Dermis blood vessel endothelial cell (primary cell): ENCODE results near the gene ZFHX3. TPM values are rescaled to one million over a fixed set of nuclear protein-coding genes. Genes with fewer than 3 reads are reported as not detected.

ENCODE experiments used
- DNase-seq: peaks from one replicate; pipeline ENCODE4 v3.0.0; 2010
- total RNA-seq: library from RNA; depleted of rRNA; stranded (reverse); fragments of >200 nt; gene quantifications from 2 replicates; pipeline ENCODE4 v1.2.3, GENCODE V29; 2014

ZFHX3 gene
- total RNA-seq, 1 donor from 2014 or later, result 5.6 TPM

DNA sequence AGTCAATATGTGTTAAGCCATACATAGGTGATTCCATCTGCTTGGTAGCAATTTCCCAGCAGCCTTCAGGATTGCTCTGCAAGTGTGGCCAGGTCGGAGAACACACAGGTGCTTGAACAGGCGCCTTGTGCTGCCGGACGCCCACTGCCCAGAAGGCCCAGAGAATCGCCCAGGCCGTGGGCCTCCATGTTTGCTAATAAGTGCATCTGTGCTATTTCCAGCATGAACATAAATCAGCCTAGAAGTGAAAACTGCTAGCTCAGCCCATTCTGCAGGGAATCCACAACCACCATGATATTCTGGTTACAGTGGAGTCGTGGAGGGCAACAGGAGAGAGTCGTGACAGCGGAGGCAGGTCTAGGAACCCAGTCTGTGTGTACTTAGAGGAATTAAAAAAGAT, 78.1 kb downstream of the ZFHX3 start:
- no peak for DNase-seq

DNA sequence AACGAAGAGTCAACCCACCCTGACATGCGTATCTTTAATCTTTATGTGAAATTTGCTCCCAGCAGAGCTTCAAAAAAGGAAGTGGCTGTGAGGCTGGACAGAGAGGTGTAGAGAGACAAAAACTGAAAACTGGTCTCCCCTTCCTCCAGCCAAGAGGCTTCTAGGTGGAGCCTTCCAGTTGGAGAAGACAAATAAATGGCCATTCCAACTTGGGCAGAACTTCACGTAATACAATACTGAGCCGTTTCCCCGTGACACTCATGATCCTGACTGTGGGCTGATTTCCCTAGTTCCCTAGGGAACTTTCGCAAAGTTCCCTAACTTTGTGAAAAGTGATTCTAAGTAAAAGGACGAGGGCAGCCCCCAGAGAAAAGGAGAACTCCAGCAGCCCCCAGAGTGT, 78.8 kb downstream of the ZFHX3 start:
- no peak for DNase-seq

DNA sequence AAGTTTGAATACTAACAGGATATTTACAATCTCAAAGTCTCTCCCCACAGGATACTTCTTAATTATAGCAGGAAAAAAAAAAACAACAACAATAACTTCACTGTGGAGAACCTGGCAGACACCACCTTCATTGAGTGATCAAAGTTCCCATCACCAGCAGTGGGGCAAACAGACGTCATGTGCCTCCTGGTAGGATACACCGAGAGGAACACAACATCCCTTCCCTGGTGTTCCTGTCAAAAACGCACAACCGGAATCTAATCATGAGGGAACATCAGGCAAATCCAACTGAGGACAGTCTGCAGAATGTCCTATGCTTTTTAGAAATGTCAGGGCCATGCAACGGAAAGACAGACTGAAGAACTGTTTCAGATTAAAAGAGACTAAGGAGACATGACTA, 80.0 kb downstream of the ZFHX3 start:
- no peak for DNase-seq

DNA sequence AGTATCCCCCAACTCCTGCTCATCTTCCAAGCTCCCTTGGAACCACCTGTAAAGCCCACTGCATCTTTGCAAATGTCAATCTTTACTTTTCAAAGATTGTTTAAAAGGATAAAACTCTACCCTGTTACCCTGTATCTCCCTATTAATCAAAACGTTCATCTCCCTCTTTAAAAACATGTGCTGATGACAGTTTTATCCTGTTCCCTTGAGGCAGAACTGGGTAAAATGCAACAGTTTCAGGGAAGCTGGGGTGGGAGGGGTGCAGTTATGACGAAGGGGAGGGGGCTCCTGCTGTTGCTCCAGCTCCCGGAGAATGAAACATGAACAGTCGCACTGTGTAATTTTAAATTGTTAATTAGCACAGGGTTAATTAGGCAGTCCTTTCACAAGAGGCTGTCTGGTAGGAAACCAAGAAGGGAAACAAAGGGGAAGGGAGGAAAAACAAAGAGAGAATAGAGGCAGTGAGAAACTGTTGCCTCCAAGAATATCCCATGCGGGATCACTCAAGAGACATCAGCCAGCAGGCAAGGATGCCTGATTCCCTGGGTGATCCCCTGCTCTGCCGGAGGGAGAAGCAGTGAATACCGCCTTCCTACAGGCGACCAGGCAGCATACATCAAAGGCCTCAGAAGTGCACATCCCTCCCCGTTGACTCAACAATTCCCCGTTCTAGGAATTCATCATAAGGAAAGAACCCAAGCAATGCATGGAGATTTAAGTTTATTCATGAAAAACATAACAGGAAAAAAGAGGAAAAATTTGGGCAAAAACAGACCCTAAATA, 84.2 kb downstream of the ZFHX3 start:
- DNase-seq, result no peak

DNA sequence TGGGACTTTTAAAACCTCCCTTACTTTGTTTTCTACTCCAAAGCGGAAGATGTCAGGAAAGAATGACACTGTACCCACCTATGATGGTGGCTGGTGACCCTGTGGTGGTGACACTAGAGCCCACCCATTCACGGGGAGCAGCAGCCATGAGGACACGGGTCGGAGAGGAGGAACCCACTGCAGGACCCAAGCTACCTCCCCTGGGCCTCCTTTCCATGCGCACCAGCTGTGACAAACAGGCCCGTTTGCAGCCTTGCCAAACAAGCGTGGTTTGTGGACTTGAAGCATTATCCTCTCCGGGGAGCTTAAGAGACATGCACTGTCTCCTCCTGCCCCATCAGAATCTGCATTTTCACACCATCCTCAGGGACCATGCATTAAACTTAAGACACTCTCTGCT, 85.6 kb downstream of the ZFHX3 start:
- DNase-seq, result no peak

DNA sequence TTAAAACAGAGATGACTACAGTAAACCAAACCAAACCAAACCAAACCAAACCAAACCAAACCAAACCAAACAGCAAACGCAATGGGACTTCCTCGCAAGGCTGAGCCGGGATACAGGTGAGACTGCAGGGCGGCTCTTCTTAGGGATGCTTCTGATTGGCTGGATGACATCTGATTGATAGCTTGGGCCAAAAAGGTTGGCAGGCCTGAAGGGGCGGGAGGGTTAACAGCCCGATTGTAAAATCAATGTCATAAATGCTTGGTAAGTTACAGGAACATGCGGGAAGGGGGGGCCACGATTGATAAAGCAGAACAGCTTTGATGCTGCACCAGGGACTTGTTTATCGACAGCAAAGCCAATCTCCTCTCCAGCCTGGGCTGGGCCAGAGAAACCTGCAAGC, 86.1 kb downstream of the ZFHX3 start:
- DNase-seq, result no peak

DNA sequence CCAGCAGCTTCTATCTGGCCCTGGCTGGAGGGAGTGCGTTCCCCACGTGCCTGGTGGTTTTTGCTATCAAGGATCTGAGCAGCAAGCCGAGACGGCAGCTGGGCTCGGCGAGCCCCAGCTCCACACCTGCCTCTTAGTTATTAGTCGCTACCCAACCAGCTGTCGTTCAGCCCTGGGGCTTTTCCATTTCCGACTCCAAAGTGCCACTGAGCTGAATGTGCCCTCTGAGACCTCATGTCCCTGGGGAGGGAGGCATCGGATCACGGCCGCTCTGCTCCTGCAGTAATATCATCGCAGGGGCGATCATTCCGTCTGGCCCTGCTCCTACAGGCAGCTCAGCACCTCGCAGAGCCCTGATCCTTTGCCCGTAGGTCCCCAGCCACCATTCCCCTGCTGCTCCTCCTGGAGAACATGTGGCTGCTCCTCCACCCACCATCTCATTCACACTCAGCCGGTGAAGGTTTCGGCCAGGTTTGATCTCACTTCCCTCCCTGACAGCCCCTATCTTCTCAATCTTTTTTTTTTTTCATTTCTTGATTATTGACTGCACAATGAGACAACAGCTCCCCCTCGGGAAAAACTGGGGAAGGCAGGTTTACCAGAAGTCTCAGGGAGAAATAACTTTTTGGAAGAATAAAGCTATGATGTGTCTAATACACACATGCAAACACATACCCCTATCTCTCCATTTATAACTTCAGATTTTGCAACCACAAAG, 86.7 kb downstream of the ZFHX3 start:
- DNase-seq, result peak; percentile 44

DNA sequence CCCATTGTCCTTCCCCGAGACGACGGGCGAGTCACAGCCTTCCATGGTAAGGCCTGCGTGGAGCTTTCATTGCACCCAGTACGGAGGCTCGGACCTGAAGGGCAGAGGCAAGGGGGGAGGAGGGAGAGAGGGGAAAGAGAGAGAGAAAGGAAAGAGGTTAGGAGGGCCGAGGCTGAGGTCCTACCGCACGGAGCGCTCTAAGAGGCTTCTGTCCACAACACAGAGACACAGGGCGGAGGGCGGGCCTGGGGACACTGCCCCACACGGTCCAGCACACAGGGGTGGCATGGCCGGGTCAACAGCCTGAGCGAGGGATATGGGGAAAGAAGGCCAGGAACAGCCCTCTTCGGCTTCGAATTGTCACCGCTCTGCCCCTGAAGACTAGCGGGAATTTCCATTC, 87.8 kb downstream of the ZFHX3 start:
- DNase-seq, result no peak

DNA sequence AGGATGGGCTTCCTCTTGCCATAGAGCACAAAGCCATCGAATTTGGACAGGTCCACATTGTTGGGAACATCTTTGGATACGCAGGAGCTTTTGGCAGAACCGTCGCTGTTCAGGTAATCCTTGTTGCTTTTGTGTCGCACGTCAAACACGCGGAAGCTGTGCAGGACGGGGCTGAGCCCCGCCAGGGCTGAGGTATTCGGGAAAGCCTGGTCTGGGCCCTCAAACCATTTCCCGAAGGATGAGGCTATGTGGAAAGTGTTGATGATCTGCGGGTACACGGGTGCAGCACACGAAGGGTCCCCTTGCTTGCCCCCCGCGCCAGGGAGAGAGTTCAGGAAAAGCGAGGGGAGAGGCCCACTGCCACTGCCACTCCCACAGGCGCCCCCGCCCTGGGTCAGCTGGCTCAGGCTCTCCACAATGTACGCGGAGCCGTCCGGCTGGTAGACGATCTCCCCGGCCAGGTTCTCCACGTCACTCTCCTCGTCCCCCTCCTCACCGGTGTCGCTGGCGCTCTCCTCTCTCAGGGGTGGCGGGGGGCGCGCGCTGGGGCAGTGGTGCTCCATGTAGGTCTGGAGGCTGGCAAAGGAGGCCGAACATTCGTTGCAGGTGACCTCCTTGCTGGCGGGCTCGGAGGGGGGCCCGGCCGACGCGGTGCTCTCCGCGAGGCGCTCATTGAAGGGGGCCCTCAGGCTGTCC, 88.5 kb downstream of the ZFHX3 start:
- DNase-seq, result no peak

DNA sequence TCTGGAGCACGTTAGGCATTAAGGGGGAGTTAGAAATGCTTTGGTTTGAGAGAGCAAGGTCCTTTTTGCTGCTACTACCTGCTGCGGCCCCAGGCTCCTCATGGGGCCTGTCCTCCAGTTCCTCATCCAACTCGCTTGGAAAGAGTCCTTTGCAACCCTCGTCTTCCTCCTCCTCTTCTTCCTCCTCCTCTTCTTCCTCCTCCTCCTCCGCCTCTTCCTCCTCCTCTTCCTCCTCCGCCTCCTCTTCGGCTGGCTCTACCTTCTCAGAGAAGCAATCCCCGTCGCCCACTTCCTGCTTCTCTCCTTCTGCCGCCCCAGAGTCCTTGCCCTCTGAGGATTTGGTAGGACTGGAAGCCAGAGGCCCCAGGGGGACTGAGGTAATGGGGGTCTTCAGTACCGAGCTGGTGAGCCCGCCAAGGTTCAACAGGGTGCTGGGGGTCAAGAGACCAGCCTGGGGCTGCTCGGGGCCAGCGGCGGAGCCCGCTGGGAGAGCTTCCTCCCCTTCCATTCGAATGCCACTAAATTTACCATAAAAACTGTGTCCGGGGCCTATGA, 89.3 kb downstream of the ZFHX3 start:
- DNase-seq, result no peak

DNA sequence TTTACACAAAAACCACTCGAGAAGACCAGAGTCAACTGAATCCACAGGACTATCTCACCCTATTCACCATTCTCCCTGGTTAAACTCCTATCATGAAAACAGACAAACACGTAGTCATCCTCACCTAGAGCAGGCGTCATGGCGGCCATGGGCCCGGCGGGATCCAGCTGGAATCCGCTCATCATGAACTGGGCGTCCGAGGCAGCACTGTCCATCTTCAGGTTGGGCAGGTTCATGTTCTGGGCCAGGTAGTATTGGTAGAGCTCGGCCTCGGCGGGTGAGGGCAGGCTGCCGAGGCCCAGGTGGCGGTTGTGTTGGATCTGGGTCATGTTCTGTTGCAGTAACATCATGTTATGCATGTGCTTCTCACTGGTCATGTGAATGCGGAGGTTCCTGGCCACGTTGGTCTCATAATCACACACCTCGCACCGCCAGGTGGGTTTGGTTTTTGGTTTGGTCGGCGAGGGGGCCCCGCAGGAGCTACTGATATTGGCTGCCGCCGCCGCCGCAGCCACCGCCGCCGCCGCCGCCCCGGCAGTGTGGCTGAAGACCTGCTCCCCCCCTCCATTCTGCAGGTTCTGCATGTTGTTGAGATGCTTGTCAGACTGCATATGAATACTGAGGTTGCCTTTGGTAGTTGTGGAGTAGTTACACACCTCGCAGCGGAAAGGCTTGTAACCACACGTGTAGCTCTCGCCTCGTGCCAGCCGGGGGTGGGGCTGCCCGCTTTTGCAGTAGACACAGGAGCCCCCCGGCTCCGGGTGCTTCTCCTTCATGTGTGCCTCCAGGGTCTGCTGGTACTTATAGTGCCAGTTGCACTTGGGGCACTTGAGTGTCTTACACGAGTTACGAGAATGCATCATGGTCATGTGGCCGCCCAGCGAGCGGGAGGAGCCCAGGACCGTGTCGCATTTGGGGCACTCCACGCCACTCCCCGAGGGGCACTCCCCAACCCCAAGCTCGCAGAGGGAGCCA, 90.3 kb downstream of the ZFHX3 start:
- DNase-seq, result no peak

DNA sequence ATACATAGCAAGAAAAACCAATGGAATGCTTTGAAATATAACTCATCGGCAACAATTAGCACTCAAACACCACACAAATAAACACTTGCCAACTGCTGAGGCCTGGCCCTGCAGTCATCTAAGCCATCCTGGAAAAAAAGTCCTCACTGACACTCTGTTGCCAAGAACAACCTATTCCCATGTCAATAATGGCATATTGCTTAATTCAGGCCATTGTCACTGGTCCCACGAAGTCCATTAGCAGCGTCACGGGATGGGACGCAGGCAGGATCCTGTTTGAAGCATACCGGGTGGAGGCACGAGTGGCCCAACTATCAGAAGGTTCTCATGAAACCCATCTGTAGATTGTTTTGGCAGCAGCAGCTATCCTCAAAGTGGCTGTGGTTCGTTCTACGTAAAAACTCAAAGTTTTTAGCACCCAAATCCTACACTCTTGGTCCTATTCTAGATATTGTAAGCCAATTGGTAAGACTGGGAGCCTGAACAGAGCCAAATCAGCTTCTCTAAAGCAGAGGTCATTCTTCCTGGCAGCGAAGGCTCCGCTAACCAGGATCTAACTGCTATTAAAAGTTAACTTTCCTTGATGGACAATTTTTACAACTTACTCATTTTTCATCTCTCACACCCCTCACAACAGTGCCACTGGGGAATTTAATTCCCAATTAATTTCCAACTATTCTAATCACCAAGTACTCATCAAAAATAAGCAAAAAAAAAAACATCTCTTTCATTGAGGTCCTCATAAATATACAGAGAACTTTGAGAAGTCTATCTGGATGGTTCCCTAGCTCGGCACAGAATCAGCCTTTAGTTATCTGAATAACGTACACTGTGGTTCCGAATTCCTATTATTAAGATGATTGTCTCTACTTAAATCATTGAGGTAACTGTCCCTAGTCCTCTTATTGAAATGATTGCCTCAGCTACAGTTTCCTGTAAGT, 91.5 kb downstream of the ZFHX3 start:
- no peak for DNase-seq

DNA sequence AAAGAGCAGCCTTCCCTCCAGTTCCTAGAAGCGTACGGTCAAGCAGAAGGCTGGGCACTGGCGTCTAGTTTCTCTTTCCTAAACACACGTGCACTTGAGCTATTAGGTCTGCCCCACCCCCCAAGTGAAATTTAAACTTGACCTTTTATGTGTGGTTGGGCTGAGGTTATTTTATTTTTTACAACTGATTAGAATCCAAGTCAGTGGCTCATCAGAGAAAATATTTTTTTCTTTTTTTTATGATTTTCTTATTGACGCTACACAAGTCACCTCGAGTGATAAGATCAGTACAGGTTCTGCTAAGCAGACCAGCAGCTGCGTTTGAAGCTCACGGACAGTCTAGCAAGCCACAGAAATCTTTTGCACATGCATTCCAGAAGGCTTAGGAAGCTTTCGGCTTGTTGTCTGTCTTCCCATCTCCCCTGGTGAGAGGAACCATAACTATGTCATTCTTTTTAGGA, 95.1 kb downstream of the ZFHX3 start:
- no peak for DNase-seq

DNA sequence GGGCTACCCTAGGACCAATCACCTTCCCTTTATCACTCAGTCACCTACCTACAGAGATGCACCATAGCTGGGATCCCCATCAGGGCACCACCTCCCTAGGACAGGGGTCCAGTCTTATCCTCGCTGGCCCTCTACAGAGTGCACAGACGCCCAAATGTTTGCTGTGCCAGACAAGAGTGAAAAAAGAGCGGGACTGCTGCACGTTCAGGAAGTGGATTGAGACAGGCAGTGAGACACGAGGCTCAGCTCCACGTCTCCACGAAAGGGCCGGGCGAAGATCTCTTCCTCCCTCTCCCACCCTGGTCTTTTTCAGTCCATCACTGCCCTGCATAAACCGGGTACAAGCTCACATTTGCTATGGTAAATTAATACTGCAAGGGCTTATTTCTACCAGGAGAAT, 95.5 kb downstream of the ZFHX3 start:
- DNase-seq, result no peak

DNA sequence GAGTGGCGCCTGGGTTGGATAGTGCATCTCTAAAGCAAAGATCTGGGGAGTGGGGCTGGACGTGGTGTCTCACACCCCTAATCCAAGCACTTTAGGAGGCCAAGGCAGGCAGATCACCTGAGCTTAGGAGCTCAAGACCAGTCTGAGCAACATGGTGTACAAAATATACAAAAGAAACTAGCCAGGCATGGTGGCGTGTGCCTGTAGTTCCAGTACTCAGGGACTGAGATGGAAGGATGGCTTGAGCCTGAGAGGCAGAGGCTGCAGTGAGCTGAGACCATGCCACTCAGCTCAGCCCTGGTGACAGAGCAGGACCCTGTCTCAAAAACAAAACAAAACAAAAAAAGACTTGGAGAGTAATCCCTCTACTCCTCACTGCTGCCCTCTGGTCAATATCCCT, 96.0 kb downstream of the ZFHX3 start:
- DNase-seq, result no peak

DNA sequence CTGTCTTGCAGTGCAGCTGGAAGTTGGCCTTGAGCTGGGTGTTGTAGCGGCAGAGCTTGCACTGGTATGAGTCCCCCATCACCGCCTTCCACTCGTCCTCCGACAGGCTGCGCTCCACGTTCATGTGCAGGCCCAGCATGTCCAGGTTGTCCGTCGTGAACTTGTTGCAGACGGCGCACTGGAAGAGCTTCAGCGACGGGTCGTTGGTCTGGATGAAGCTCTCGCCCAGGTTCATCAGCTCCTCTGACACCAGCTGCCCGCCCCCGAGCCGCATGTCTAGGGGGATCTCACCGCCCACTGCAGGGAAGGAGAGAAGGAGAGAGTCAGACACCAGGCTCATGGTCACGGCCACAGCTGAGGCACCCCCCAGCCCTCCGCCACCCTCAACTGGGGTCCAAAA, 97.3 kb downstream of the ZFHX3 start:
- no peak for DNase-seq

DNA sequence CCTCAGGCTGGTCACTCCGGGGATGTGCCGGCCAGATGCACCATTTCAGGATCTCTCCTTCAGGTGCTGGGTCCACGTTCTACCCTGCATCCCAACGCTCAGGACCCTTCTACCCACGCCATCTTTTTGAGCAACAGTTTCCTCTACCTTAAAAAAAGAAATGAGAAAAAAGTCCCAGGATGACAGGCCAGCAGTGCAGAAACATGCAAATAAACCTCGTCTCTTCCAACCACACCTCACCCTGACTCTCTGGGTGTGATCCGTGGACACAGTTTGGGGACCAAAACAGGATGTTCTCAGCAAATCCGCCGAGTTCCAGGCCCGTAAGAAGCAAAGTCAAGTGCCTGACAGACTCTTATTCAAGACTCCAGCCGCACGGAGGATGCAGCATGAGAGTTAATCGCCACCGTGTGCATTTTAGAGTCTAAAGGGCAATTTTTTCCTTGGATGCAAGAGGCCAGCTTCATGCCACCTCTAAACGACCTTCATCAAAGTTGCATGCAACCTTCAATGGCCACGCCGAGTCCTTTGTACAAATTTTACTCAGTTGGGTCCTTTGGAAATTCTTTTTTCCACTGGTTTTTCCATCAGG, 99.6 kb downstream of the ZFHX3 start:
- no peak for DNase-seq

DNA sequence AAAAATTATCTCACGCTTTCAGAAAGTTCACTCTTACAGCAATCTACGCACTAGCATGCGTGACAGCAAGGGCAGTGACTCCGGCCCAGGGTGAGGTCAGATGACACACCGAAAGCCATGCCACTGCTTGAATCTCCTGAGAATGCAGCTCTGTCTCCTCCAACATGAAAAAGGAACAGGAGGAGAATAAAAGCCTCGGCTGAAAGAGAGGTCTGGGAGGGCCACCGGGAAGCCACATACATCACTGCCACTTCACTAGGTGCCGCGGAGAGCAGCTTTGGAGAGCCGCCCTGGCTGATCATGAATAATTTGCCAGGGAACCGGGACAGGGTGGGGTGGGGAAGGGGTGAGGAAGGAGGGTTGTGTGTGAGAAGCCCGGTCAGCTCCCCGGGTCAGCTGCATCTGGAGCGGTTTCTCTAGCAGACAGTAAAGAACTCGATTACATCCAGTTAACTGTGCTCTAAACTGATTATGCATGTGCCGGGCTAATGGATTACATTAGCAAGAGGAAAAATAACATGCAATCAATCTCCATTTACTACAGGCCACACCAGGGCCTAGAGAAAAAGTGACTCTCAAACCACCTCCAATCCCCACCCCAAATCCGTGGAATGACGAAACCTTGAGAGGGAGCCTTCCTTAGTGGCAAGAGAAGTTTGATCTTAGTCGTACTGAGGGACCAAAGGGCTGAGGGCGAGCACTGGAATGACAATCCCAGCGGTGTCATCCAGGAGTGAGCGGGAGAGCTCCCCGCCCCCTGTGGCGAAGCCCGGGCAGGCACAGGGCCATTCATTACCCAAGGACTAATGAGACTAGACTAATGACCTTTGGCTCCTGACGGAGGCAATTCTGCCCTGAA, 100.3 kb downstream of the ZFHX3 start:
- DNase-seq, result no peak

DNA sequence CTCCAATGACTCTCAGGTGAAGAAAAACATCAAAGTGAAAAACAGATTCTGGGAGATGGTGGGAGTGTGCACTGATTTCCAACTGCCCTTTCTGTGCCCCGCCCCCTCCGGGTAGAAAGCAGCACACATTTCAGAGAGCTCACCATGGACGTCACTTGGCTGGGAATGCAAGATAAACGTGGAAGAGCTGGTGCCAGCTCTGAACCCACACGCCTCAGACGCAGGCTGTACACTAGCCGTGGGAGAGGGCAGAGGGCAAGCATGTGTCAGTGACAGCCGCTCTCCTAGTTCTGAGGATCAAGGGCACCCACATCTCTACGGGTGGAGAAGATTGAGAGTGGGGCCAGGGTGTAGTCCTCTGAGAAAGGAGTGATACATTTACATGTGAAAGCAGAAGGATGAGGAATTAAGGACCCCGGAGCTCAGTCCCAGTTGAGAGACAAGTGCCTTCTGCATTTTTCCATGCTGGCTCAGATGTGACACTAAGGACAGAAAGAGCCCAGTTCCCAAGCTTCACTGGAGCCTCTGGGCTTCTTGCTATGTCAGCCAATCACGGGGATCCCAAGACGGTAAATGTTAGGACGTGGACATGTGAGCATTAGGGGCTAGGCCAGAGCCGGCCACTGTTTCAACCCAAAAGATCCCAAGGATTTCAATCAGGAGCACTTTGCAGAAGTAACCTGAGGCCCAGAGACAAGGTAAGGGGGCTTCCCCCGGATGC, 101.3 kb downstream of the ZFHX3 start:
- DNase-seq, result no peak
